HG03108 (cell line): ENCODE results near the gene CAPRIN1.
"Not testable (repeated sequence)": the region's sequence is repeated elsewhere in the genome, so short reads cannot be mapped to it uniquely, and the experiment has no call there.

Source experiments
- ATAC-seq: cut with Tn5 transposase; IDR thresholded peaks from one replicate; pipeline ENCODE4 v1.9.1; 2021; ENCODE audit warnings: moderate library complexity; ENCODE audit not compliant: unreplicated experiment

The CAPRIN1 gene

DNA sequence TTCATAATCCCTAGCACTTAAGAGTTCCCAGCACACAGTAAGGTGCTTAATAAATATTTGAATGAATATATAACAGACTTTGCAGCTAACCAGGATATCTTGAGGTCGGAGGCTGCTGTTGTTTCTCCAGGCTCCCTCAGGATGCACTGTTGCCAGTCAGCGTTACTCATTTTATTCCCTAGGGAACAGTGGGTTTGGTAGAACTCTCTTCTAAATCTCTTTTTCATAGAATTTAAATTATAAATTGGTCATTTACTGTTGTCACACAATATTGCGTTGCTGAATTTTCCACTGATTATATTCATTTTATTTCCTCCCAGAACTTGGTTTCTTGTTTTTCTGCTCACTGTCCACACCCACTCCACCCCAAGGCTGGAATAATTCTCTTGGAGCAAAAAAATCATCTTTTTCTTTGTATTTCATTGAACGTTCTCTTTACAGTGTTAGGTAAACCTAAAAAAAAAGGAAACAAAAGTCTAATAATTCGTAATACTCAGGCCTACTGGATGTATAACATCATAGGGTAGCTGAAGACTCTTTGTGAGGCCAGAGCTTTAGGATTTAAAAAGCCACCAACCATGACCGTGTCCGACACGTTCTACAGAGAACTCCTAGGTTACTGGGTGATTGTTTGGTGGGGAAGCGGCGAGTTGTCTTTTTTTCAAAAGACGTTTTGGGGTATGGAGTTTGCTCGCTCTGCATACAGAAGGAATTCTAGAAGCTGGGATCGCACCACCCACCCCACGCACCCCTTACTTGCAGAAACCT lies 766 bp upstream of the CAPRIN1 start:
- ATAC-seq: no peak

- peak; percentile 54 for ATAC-seq
Measured at GRCh38 chr11:34052036-34052607, 591 bp downstream of the CAPRIN1 start.

- ATAC-seq: no peak
Measured at GRCh38 chr11:34052608-34053160, 1.2 kb downstream of the CAPRIN1 start.

GRCh38 chr11:34053161-34053686 lies 1.7 kb downstream of the CAPRIN1 start:
- ATAC-seq: peak; percentile 37

- ATAC-seq: not testable (repeated sequence)
Measured at GRCh38 chr11:34054351-34054750, 2.8 kb downstream of the CAPRIN1 start.

GRCh38 chr11:34055218-34056000 lies 3.9 kb downstream of the CAPRIN1 start:
- no peak for ATAC-seq

DNA sequence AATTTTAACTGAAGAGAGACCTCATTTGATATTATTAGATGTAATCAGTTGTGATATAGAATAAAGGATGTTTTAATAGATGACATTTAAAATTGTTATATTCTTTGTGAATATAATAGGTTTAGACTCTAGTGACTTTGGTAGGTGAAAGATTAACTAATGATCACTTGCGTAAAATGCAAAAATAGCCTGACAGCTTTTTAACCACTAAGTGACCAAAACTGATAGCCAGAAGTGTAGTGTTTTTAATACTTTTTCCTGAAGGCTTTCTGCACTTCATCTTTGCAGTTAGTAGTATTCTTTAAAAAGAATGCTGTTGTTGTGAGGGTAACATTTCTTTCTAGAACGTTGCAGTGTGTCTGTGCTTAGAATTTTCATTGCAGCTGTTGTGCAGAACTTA lies 5.1 kb downstream of the CAPRIN1 start:
- ATAC-seq: no peak

GRCh38 chr11:34063061-34063795 lies 11.7 kb downstream of the CAPRIN1 start:
- ATAC-seq: no peak

- no peak for ATAC-seq
Measured at GRCh38 chr11:34064291-34064690, 12.8 kb downstream of the CAPRIN1 start.

GRCh38 chr11:34065505-34066203 lies 14.1 kb downstream of the CAPRIN1 start:
- no peak for ATAC-seq

- not testable (repeated sequence) for ATAC-seq
Measured at GRCh38 chr11:34066766-34067165, 15.2 kb downstream of the CAPRIN1 start.

GRCh38 chr11:34067383-34068065 lies 16.0 kb downstream of the CAPRIN1 start:
- no peak for ATAC-seq

DNA sequence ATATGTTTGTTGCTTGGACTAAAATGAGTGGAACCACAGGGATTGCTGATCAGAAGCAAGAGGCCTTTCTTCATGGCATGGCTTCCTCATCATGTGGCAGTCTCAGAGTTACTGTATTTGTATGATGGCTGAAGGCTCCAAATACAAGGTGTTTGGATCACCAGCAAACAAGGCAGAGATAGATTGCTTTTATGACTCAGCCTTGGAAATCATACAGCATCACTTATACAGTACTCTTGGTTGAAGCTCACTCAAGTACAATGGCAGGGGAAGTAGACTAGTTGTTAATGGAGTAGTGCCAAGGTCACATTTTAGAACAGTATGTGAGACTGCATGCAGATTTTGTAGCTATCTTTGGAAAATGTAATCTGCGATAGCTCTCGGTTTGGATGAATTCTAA lies 16.6 kb downstream of the CAPRIN1 start:
- no peak for ATAC-seq

GRCh38 chr11:34071306-34071705 lies 19.8 kb downstream of the CAPRIN1 start:
- not testable (repeated sequence) for ATAC-seq

- no peak for ATAC-seq
Measured at GRCh38 chr11:34072041-34072440, 20.5 kb downstream of the CAPRIN1 start.

DNA sequence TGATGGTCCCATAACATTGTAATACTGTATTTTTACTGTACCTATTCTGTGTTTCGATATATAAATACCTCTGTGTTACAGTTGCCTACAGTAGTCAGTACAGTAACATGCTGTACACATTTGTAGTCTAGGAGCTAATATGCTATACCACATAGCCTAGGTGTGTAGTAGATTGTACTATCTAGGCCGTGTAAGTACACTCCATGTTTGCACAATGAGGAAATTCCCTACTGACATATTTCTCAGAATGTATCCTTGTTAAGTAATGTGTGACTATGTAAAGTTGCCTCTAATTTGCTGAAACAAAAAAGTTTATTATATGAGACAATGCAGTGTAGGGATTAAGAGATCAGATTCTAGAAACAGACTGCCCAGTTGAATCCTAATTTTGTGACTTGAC lies 21.3 kb downstream of the CAPRIN1 start:
- ATAC-seq: no peak

DNA sequence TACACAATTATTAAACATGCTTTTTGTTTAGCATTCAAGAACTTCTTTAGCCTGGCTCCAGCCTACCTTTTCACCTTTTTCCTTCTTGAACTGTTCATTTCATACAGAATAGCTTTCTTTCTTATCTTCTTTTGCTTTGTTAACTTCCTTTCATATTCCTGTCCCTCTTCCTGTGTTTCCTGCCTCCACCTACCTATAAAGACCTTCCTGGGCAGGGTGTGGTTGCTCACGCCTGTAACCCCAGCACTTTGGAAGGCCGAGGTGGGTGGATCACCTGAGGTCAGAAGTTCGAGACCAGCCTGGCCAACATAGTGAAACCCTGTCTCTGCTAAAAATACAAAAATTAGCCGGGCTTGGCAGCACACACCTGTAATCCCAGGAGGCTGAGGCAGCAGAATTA lies 22.9 kb downstream of the CAPRIN1 start:
- ATAC-seq: no peak

DNA sequence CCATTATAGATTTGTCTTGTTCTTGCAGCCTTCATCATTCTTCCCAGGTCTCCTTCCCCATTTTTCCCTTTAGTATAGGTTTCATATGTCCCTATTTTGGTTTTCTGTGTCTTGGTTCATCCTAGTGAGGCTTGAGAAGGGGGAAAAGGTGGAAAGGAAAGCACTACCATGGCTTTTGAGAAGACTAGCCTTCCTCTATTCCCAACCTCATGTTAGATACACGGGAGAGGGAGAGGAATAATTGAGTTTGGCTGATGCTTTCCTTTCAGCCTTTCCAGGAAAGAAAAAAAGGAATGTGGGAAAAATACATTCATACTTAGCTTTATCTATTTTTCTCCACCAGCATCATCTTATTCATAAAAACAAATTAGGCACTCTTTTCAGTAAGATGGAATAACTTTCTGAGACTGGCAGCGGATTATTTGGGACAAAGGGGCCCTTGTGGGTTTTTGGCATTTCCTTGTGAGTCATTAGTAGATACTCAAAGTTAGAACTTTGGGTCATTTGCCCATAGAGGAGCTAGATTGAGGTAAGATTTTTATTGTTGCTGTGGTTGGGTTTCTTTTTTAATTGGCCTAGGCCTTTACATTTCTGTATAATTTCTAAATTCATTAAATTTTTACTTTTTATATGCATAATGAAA lies 23.8 kb downstream of the CAPRIN1 start:
- no peak for ATAC-seq

DNA sequence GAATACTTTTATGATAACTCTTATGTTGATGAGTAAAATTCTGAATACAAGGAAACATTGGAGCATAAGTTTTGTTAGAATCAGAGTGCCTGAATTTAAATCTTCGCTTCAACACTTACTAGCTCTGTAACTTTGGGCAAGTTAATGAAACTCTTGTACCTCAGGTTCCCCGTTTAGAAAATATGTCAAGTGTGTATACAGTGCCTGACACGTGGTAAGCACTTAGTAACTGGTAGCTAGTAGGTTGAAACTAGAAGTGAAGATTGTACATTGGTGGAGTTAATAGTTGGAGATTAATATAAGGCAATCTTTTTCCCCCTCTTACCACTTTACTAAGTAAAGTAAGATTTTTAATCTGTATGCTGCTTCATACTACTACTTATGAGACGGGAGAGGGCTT lies 29.1 kb downstream of the CAPRIN1 start:
- ATAC-seq: no peak
